Measurements from ENCODE around the gene PCDHGA10.
A peak's percentile ranks its signal among the peaks of the same experiment; 100 is the strongest.
"Not testable (repeated sequence)": the region's sequence is repeated elsewhere in the genome, so short reads cannot be mapped to it uniquely, and the experiment has no call there.

Gene PCDHGA10

GRCh38 chr5:141403387-141403786 lies 9.4 kb upstream of the PCDHGA10 start:
- Mint-ChIP-seq H3K4me1 (ENCODE audit: low read depth) (peaks cover 5% of the 10 kb centered on the region), H3K4me3 (no peak overlapping the region), H3K9me3 (peaks cover 44% of the 10 kb centered on the region), H3K36me3 (ENCODE audit: low read depth) (no peaks in the 10 kb centered on the region), H3K27me3 (peaks cover 80% of the 10 kb centered on the region), H3K27ac (no peak overlapping the region)
- intact Hi-C loops (cut with micrococcal nuclease), result no loop called here

- H3K9me3 Mint-ChIP-seq, result peaks cover 41% of the 10 kb centered on the region
- H3K27ac Mint-ChIP-seq; H3K4me1 Mint-ChIP-seq (ENCODE audit: low read depth); intact Hi-C loops (cut with micrococcal nuclease); H3K36me3 Mint-ChIP-seq (ENCODE audit: low read depth): not testable (repeated sequence)
- peaks cover 84% of the 10 kb centered on the region for H3K27me3 Mint-ChIP-seq
- peak within 1 kb of the TSS; percentile 74 for H3K4me3 Mint-ChIP-seq
These were observed 4.8 kb upstream of the PCDHGA10 start, which contains the start of gene PCDHGB6 for GRCh38 chr5:141407790-141408505. Gene PCDHGB6 (plus strand): TSS chr5:141408021. CDS start chr5:141408203, 182 bp downstream.

- intact Hi-C loops (cut with micrococcal nuclease), result loop anchor here (10.0 kb wide), 1 partner anchor 85 kb away; the partner anchor contains the start of gene TAF7
- Mint-ChIP-seq H3K4me1 (ENCODE audit: low read depth) (peaks cover 18% of the 10 kb centered on the region), H3K27ac (no peak overlapping the region), H3K9me3 (peaks cover 28% of the 10 kb centered on the region), H3K36me3 (ENCODE audit: low read depth) (no peaks in the 10 kb centered on the region), H3K27me3 (peaks cover 84% of the 10 kb centered on the region), H3K4me3 (no peak overlapping the region)
These were observed 3.0 kb upstream of the PCDHGA10 start for GRCh38 chr5:141409598-141410306.

GRCh38 chr5:141411575-141411974 lies 1.2 kb upstream of the PCDHGA10 start:
- Mint-ChIP-seq H3K36me3 (ENCODE audit: low read depth) (no peaks in the 10 kb centered on the region), H3K27me3 (peaks cover 81% of the 10 kb centered on the region), H3K4me3 (no peak overlapping the region), H3K9me3 (peaks cover 28% of the 10 kb centered on the region), H3K27ac (no peak overlapping the region), H3K4me1 (ENCODE audit: low read depth) (peaks cover 23% of the 10 kb centered on the region)
- intact Hi-C loops (cut with micrococcal nuclease), result loop anchor here (10.0 kb wide), 1 partner anchor 87 kb away; the partner anchor contains the start of gene TAF7

GRCh38 chr5:141413540-141414069 lies 818 bp downstream of the PCDHGA10 start:
- H3K27ac Mint-ChIP-seq, result no peak overlapping the region
- intact Hi-C loops (cut with micrococcal nuclease), result loop anchor here (10.0 kb wide), 1 partner anchor 89 kb away; the partner anchor contains the start of gene TAF7
- H3K4me1 Mint-ChIP-seq (ENCODE audit: low read depth), result peaks cover 26% of the 10 kb centered on the region
- peaks cover 25% of the 10 kb centered on the region for H3K9me3 Mint-ChIP-seq
- peaks cover 4% of the 10 kb centered on the region for H3K36me3 Mint-ChIP-seq (ENCODE audit: low read depth)
- peak overlapping the region; percentile 66 for H3K4me3 Mint-ChIP-seq
- peaks cover 81% of the 10 kb centered on the region for H3K27me3 Mint-ChIP-seq

- H3K4me1 Mint-ChIP-seq (ENCODE audit: low read depth), result peaks cover 30% of the 10 kb centered on the region
These were observed 1.9 kb downstream of the PCDHGA10 start for GRCh38 chr5:141414548-141415274.

GRCh38 chr5:141415275-141415618 lies 2.5 kb downstream of the PCDHGA10 start:
- H3K27ac Mint-ChIP-seq; H3K36me3 Mint-ChIP-seq (ENCODE audit: low read depth); H3K4me3 Mint-ChIP-seq: not testable (repeated sequence)
- peaks cover 79% of the 10 kb centered on the region for H3K27me3 Mint-ChIP-seq
- H3K4me1 Mint-ChIP-seq (ENCODE audit: low read depth), result peaks cover 30% of the 10 kb centered on the region
- H3K9me3 Mint-ChIP-seq, result peaks cover 17% of the 10 kb centered on the region
- intact Hi-C loops (cut with micrococcal nuclease), result loop anchor here (10.0 kb wide), 1 partner anchor 90 kb away; the partner anchor contains the start of gene TAF7

More at GRCh38 chr5:141414548-141415274, 1.9 kb downstream of the PCDHGA10 start:
- Mint-ChIP-seq H3K27me3 (peaks cover 81% of the 10 kb centered on the region), H3K9me3 (peaks cover 22% of the 10 kb centered on the region)
- not testable (repeated sequence) for H3K36me3 Mint-ChIP-seq (ENCODE audit: low read depth); H3K27ac Mint-ChIP-seq; H3K4me3 Mint-ChIP-seq
- intact Hi-C loops (cut with micrococcal nuclease), result loop anchor here (10.0 kb wide), 1 partner anchor 90 kb away; the partner anchor contains the start of gene TAF7

- H3K4me1 Mint-ChIP-seq (ENCODE audit: low read depth), result peaks cover 39% of the 10 kb centered on the region
- intact Hi-C loops (cut with micrococcal nuclease), result loop anchor here (2.0 to 10.0 kb wide), 2 partner anchors 93 to 147 kb away; partner anchors contain the start of gene TAF7
- not testable (repeated sequence) for H3K27ac Mint-ChIP-seq; H3K36me3 Mint-ChIP-seq (ENCODE audit: low read depth)
- peaks cover 14% of the 10 kb centered on the region for H3K9me3 Mint-ChIP-seq
- peaks cover 82% of the 10 kb centered on the region for H3K27me3 Mint-ChIP-seq
- H3K4me3 Mint-ChIP-seq, result peak within 1 kb of the TSS; percentile 82
These were observed 4.8 kb downstream of the PCDHGA10 start, which contains the start of gene PCDHGB7 for GRCh38 chr5:141417494-141418172. Gene PCDHGB7 (plus strand): TSS chr5:141417677. CDS start chr5:141417860, 183 bp downstream.

- intact Hi-C loops (cut with micrococcal nuclease), result loop anchor here (10.0 kb wide), 1 partner anchor 94 kb away; the partner anchor contains the start of gene TAF7
- no peak overlapping the region for H3K4me3 Mint-ChIP-seq
- no peak overlapping the region for H3K27ac Mint-ChIP-seq
- H3K9me3 Mint-ChIP-seq, result peaks cover 14% of the 10 kb centered on the region
- H3K4me1 Mint-ChIP-seq (ENCODE audit: low read depth), result peaks cover 27% of the 10 kb centered on the region
- H3K36me3 Mint-ChIP-seq (ENCODE audit: low read depth), result peaks cover 4% of the 10 kb centered on the region
- H3K27me3 Mint-ChIP-seq, result peaks cover 81% of the 10 kb centered on the region
These were observed 6.5 kb downstream of the PCDHGA10 start for GRCh38 chr5:141419074-141419880.

GRCh38 chr5:141420855-141421488 lies 8.2 kb downstream of the PCDHGA10 start, which contains the start of gene PCDHGA11:
Gene PCDHGA11 (plus strand): TSS chr5:141421051. CDS start chr5:141421228, 177 bp downstream.
- no peak within 1 kb of the TSS for H3K27ac Mint-ChIP-seq
- H3K36me3 Mint-ChIP-seq (ENCODE audit: low read depth), result peaks cover 4% of the 10 kb centered on the region
- H3K4me3 Mint-ChIP-seq, result peak within 1 kb of the TSS; percentile 78
- peaks cover 14% of the 10 kb centered on the region for H3K9me3 Mint-ChIP-seq
- H3K4me1 Mint-ChIP-seq (ENCODE audit: low read depth), result peaks cover 23% of the 10 kb centered on the region
- intact Hi-C loops (cut with micrococcal nuclease), result loop anchor here (2.0 kb wide), 1 partner anchor 104 kb away; no protein-coding TSS in a partner anchor
- peaks cover 80% of the 10 kb centered on the region for H3K27me3 Mint-ChIP-seq

- H3K36me3 Mint-ChIP-seq (ENCODE audit: low read depth), result peaks cover 4% of the 10 kb centered on the region
- peaks cover 23% of the 10 kb centered on the region for H3K4me1 Mint-ChIP-seq (ENCODE audit: low read depth)
- peak overlapping the region; percentile 78 for H3K4me3 Mint-ChIP-seq
- peaks cover 14% of the 10 kb centered on the region for H3K9me3 Mint-ChIP-seq
- H3K27me3 Mint-ChIP-seq, result peaks cover 81% of the 10 kb centered on the region
- H3K27ac Mint-ChIP-seq, result no peak overlapping the region
- intact Hi-C loops (cut with micrococcal nuclease), result loop anchor here (2.0 kb wide), 1 partner anchor 103 kb away; no protein-coding TSS in a partner anchor
These were observed 8.7 kb downstream of the PCDHGA10 start for GRCh38 chr5:141421489-141421855.
